HepG2 (cell line): ENCODE results near the gene TYMP. TPM values are rescaled to one million over a fixed set of nuclear protein-coding genes. Genes with fewer than 3 reads are reported as not detected.

ENCODE experiments used
- ATAC-seq: fragments of 200-7000 bp; cut with Tn5 transposase; 3 replicates; pipeline ENCODE4 v1.9.1; 2020; ENCODE audit warnings: mild to moderate bottlenecking, moderate library complexity
- BruUV-seq: library from RNA; stranded (reverse); fragments of 400-500 nt; replicated peaks from 2 replicates; lab custom pipeline; 2021; lab: Mats Ljungman, UMichigan
- CTCF ChIA-PET: fragments of 300-600 bp; formaldehyde crosslinking; extraction: SDS; loops from one replicate; lab custom pipeline; 2021; ENCODE audit warnings: low total read pairs, inconsistent platforms, low intra/inter-chr PET ratio; lab: Yijun Ruan, JAX
- POLR2A ChIA-PET: fragments of 350-600 bp; sonication (Branson Sonifier 250); formaldehyde crosslinking; loops from one replicate; lab custom pipeline; 2020; ENCODE audit warnings: antibody characterized with exemption, inconsistent platforms; lab: Yijun Ruan, JAX
- DNase-seq: peaks from one replicate; pipeline ENCODE4 v3.0.0-alpha.2; 2015; ENCODE audit warnings: low spot score
- FAIRE-seq: peaks from 3 replicates; lab custom pipeline; 2011; peaks lifted over from hg19 to GRCh38; lab: Jason Lieb, UNC
- H2AFZ ChIP-seq: one replicate; pipeline ENCODE4 v1.6.1; 2011; ENCODE audit warnings: low read length, inconsistent platforms
- H3K27ac ChIP-seq: fragments of 300-600 bp; 3 replicates; pipeline ENCODE4 v1.8.0; 2011; ENCODE audit warnings: mixed run types, mild to moderate bottlenecking, mixed read lengths, low read length, inconsistent platforms; ENCODE audit not compliant: insufficient read depth; ENCODE audit errors: extremely low read length
- H3K27me3 ChIP-seq, 2 experiments: fragments of 200-600 bp in 1 of 2; 2 replicates in 1 of 2; 3 replicates in 1 of 2; pipeline versions ENCODE4 v1.6.0 to v1.8.0; 2011; ENCODE audit warnings: low read length in 2 of 2, mild to moderate bottlenecking in 2 of 2, moderate library complexity in 2 of 2, inconsistent platforms in 1 of 2; ENCODE audit not compliant: insufficient read depth in 2 of 2, control insufficient read depth in 1 of 2
- H3K36me3 ChIP-seq, 2 experiments: fragments of 200-600 bp in 1 of 2; replicated peaks in 1 of 2; 2 replicates in 1 of 2; 3 replicates in 1 of 2; pipeline versions ENCODE4 v1.5.1 to v1.8.0; 2011; ENCODE audit warnings: low read length in 2 of 2, inconsistent platforms in 1 of 2; ENCODE audit not compliant: insufficient read depth in 2 of 2, control insufficient read depth in 1 of 2
- H3K4me1 ChIP-seq: 2 replicates; pipeline ENCODE4 v1.5.1; 2012; ENCODE audit warnings: low read length, inconsistent platforms; ENCODE audit not compliant: insufficient read depth
- H3K4me2 ChIP-seq: 2 replicates; pipeline ENCODE4 v1.6.0; 2011; ENCODE audit warnings: low read depth, low read length, inconsistent platforms
- H3K4me3 ChIP-seq, 3 experiments: fragments of 200-600 bp in 1 of 3; sonication (generic), shearing (Covaris generic) in 1 of 3; replicated peaks in 1 of 3; 2 replicates each; pipeline ENCODE4 v1.5.1; 2011 to 2016; ENCODE audit warnings: low read length in 3 of 3, inconsistent platforms in 2 of 3, low read depth in 2 of 3, mild to moderate bottlenecking in 2 of 3, control low read depth in 1 of 3, mixed read lengths in 1 of 3; ENCODE audit not compliant: insufficient read depth in 1 of 3
- H3K79me2 ChIP-seq: one replicate; pipeline ENCODE4 v1.6.1; 2011; ENCODE audit warnings: low read length, inconsistent platforms; ENCODE audit not compliant: insufficient read depth
- H3K9ac ChIP-seq: 2 replicates; pipeline ENCODE4 v1.6.0; 2011; ENCODE audit warnings: mild to moderate bottlenecking, low read depth, low read length, inconsistent platforms; ENCODE audit not compliant: insufficient read depth
- H3K9me3 ChIP-seq: 2 replicates; pipeline ENCODE4 v1.5.1; 2012; ENCODE audit warnings: mild to moderate bottlenecking, low read length
- H4K20me1 ChIP-seq: 2 replicates; pipeline ENCODE4 v1.6.0; 2011; ENCODE audit warnings: inconsistent platforms, mild to moderate bottlenecking, low read length, moderate library complexity; ENCODE audit not compliant: insufficient read depth
- CENPT ChIP-seq: sonication (generic); formaldehyde crosslinking; IDR thresholded peaks from 2 replicates; pipeline ENCODE4 v1.8.0; 2022; ENCODE audit warnings: low read depth, mild to moderate bottlenecking, moderate library complexity, missing genetic modification reagents
- ERF ChIP-seq: IDR thresholded peaks from 2 replicates; pipeline ENCODE4 v1.6.1; 2018; ENCODE audit warnings: missing biosample characterization, missing genetic modification reagents
- HNRNPL ChIP-seq: fragments of 200-400 bp; formaldehyde crosslinking; IDR thresholded peaks from 2 replicates; pipeline ENCODE4 v1.6.1; 2017; ENCODE audit warnings: mild to moderate bottlenecking, low read depth, low read length
- JUNB ChIP-seq: sonication (generic); formaldehyde crosslinking; IDR thresholded peaks from 2 replicates; pipeline ENCODE4 v1.8.0; 2022; ENCODE audit warnings: missing genetic modification reagents, mild to moderate bottlenecking, borderline replicate concordance
- KLF13 ChIP-seq: sonication (generic); formaldehyde crosslinking; IDR thresholded peaks from 2 replicates; pipeline ENCODE4 v1.4.0; 2020; ENCODE audit warnings: mild to moderate bottlenecking, missing genetic modification reagents
- PAX8 ChIP-seq: sonication (generic); formaldehyde crosslinking; IDR thresholded peaks from 2 replicates; pipeline ENCODE4 v1.8.0; 2022; ENCODE audit warnings: mild to moderate bottlenecking, missing genetic modification reagents, borderline replicate concordance
- PBX3 ChIP-seq: sonication (generic); formaldehyde crosslinking; IDR thresholded peaks from 2 replicates; pipeline ENCODE4 v1.8.1; 2023; ENCODE audit warnings: missing genetic modification reagents, inconsistent platforms, borderline replicate concordance
- RBFOX2 ChIP-seq: fragments of 200-400 bp; formaldehyde crosslinking; IDR thresholded peaks from 2 replicates; pipeline ENCODE4 v1.6.1; 2017; ENCODE audit warnings: low read depth, mild to moderate bottlenecking, low read length
- SAP130 ChIP-seq: IDR thresholded peaks from 2 replicates; pipeline ENCODE4 v1.6.1; 2016; ENCODE audit warnings: low read depth
- SYNCRIP ChIP-seq: fragments of 200-400 bp; formaldehyde crosslinking; IDR thresholded peaks from 2 replicates; pipeline ENCODE4 v1.6.1; 2018; ENCODE audit warnings: mild to moderate bottlenecking, low read depth, low read length; ENCODE audit not compliant: insufficient read depth
- TRIM24 ChIP-seq: sonication (generic); formaldehyde crosslinking; IDR thresholded peaks from 2 replicates; pipeline ENCODE4 v1.8.0; 2022; ENCODE audit warnings: mild to moderate bottlenecking, missing genetic modification reagents
- ZFY ChIP-seq: sonication (generic); formaldehyde crosslinking; IDR thresholded peaks from 2 replicates; pipeline ENCODE4 v1.4.0; 2020; ENCODE audit warnings: missing genetic modification reagents
- ZKSCAN5 ChIP-seq: sonication (generic); formaldehyde crosslinking; IDR thresholded peaks from 2 replicates; pipeline ENCODE4 v1.5.1; 2020; ENCODE audit warnings: mild to moderate bottlenecking, missing genetic modification reagents
- ZNF225 ChIP-seq: sonication (generic); formaldehyde crosslinking; IDR thresholded peaks from 2 replicates; pipeline ENCODE4 v1.4.0; 2020; ENCODE audit warnings: mild to moderate bottlenecking, missing genetic modification reagents
- ZNF589 ChIP-seq: sonication (generic); formaldehyde crosslinking; conservative IDR thresholded peaks from 2 replicates; pipeline ENCODE4 v1.8.0; 2022; ENCODE audit warnings: mild to moderate bottlenecking, moderate library complexity, missing genetic modification reagents
- ZNF644 ChIP-seq: IDR thresholded peaks from 2 replicates; pipeline ENCODE4 v1.6.1; 2016; ENCODE audit warnings: low read depth
- ZNF775 ChIP-seq: sonication (generic); formaldehyde crosslinking; IDR thresholded peaks from 2 replicates; pipeline ENCODE4 v1.4.0; 2020; ENCODE audit warnings: missing genetic modification reagents, mild to moderate bottlenecking, moderate library complexity, borderline replicate concordance
- ZNF777 ChIP-seq: sonication (generic); formaldehyde crosslinking; IDR thresholded peaks from 2 replicates; pipeline ENCODE4 v1.4.0; 2020; ENCODE audit warnings: missing genetic modification reagents
- WGBS: methylation state at CpG from one replicate; pipeline ENCODE4 v1.1.6; 2017; ENCODE audit warnings: low lambda C conversion rate; 5-methylcytosine and 5-hydroxymethylcytosine counted together
- in situ Hi-C: cut with HindIII; loops from 2 replicates; pipeline ENCODE4 v1.10.0; 2017; ENCODE audit warnings: low pct_unique_long_range_greater_than_20kb; ENCODE audit not compliant: extremely low pct_ligation_motif_present
- intact Hi-C: fragments of 100-400 bp; cut with micrococcal nuclease; formaldehyde crosslinking; loops from one replicate; pipeline ENCODE4 v1.10.0; 2022; ENCODE audit not compliant: unreplicated experiment
- polyA plus RNA-seq, 8 experiments: library from polyadenylated mRNA; depleted of rRNA in 3 of 8; stranded (reverse) in 7 of 8; unstranded in 1 of 8; fragments of >200 nt; fragmentation: Illumina TruSeq in 4 of 8; extraction: Trizol in 4 of 8; gene quantifications; 2 replicates each; pipeline versions ENCODE4 v1.2.1 to v1.2.3, GENCODE V29; 2011 to 2016; ENCODE audit warnings: low read depth in 4 of 8, missing spikeins in 1 of 8, mixed read lengths in 1 of 8; ENCODE audit not compliant: insufficient read depth in 1 of 8
- total RNA-seq, 5 experiments: library from RNA; depleted of rRNA; stranded (reverse); fragments of >200 nt; fragmentation: Illumina TruSeq; extraction: Trizol; gene quantifications; 2 replicates each; pipeline ENCODE4 v1.2.3, GENCODE V29; 2016; ENCODE audit warnings: low read depth in 1 of 5
- TF ChIP-seq, protein P1 (sequence below): sonication (generic); formaldehyde crosslinking; IDR thresholded peaks from 2 replicates; pipeline ENCODE4 v1.4.0; 2020; ENCODE audit warnings: missing genetic modification reagents

The TYMP gene
- total and polyA plus RNA-seq, 2 of the 13 experiments (the other 11 are each of a cell fraction or from before 2014, with no cell fraction given) = 3.9 to 4.3 TPM

- Histone ChIP-seq H2AFZ (no peak within 1 kb of the TSS), H3K4me2 (peak within 1 kb of the TSS; percentile 100), H3K4me3 (peak within 1 kb of the TSS; percentile 70 to 84 (median 83)), H3K4me1 (peaks cover 51% of the 10 kb centered on the region), H3K79me2 (peaks cover 20% of the 10 kb centered on the region), H4K20me1 (peaks cover 19% of the 10 kb centered on the region), H3K9me3 (no peaks in the 10 kb centered on the region), H3K27ac (peak within 1 kb of the TSS; percentile 94), H3K9ac (peak within 1 kb of the TSS; percentile 91), H3K36me3 (peaks cover 6 to 27% of the 10 kb centered on the region in 2 experiments; a peak in 4 of 5 replicates), H3K27me3 (no peaks in the 10 kb centered on the region)
- in situ Hi-C loops = no loop called here
- POLR2A ChIA-PET = interaction anchor here (0.7 to 4.2 kb wide), 43 partner anchors 8 to 283 kb away, joined by 3 to 97 read pairs (median 5); partner anchors contain the start of genes ADM2, ARSA, CHKB and DENND6B
- 0% methylated on average over 3 of the region's 84 CpGs for WGBS
- intact Hi-C loops = loop anchor here (1.0 to 5.0 kb wide), 2 partner anchors 17 to 37 kb away; partner anchors contain the start of genes NCAPH2 and SYCE3
- TSS peak; percentile 78 for BruUV-seq
- DNase-seq (peak; percentile 90), FAIRE-seq (peak; percentile 76), ATAC-seq (peak; percentile 54)
- CTCF ChIA-PET = no interaction called here
- peak; percentile 60 for TF ChIP-seq ZFY (CRISPR knock-in tag)
- TF ChIP-seq ZNF777 = no peak
- no peak for TF ChIP-seq JUNB (CRISPR knock-in tag)
- TF ChIP-seq ZNF225 = peak; percentile 73; the same call in 1 of the 2 replicates
- no peak for TF ChIP-seq SYNCRIP
- TF ChIP-seq CENPT (CRISPR knock-in tag) = 0 out of 2 replicates have a peak, but pooled peaks have one; percentile 15
- no peak for TF ChIP-seq ZNF644 (CRISPR knock-in tag)
- TF ChIP-seq HNRNPL = no peak
- peak; percentile 67; the same call in 1 of the 2 replicates for TF ChIP-seq ZNF589 (CRISPR knock-in tag)
- TF ChIP-seq KLF13 (CRISPR knock-in tag) = no peak
- no peak for TF ChIP-seq ZKSCAN5 (CRISPR knock-in tag)
- TF ChIP-seq, protein P1, sequence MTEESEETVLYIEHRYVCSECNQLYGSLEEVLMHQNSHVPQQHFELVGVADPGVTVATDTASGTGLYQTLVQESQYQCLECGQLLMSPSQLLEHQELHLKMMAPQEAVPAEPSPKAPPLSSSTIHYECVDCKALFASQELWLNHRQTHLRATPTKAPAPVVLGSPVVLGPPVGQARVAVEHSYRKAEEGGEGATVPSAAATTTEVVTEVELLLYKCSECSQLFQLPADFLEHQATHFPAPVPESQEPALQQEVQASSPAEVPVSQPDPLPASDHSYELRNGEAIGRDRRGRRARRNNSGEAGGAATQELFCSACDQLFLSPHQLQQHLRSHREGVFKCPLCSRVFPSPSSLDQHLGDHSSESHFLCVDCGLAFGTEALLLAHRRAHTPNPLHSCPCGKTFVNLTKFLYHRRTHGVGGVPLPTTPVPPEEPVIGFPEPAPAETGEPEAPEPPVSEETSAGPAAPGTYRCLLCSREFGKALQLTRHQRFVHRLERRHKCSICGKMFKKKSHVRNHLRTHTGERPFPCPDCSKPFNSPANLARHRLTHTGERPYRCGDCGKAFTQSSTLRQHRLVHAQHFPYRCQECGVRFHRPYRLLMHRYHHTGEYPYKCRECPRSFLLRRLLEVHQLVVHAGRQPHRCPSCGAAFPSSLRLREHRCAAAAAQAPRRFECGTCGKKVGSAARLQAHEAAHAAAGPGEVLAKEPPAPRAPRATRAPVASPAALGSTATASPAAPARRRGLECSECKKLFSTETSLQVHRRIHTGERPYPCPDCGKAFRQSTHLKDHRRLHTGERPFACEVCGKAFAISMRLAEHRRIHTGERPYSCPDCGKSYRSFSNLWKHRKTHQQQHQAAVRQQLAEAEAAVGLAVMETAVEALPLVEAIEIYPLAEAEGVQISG = no peak; the same call in 1 of the 2 replicates
- TF ChIP-seq SAP130 (CRISPR knock-in tag) = peak; percentile 83
- peak; percentile 97 for TF ChIP-seq RBFOX2
- TF ChIP-seq TRIM24 (CRISPR knock-in tag) = no peak
- TF ChIP-seq PAX8 (CRISPR knock-in tag) = no peak; the same call in 1 of the 2 replicates
- TF ChIP-seq ZNF775 (CRISPR knock-in tag) = no peak; the same call in 1 of the 2 replicates
- TF ChIP-seq PBX3 (CRISPR knock-in tag) = no peak
- peak; percentile 83 for TF ChIP-seq ERF (CRISPR knock-in tag)
These were observed 4.5 kb downstream of the TYMP start, which contains the start of gene SCO2 for GRCh38 chr22:50525104-50525857. Gene SCO2 (minus strand): TSS chr22:50525598. CDS start chr22:50524411, 1,187 bp downstream.
